Smooth muscle cell of the brain vasculature (primary cell): Measurements from ENCODE around the gene BATF3.

Source experiments
- DNase-seq: peaks from one replicate; pipeline ENCODE4 v3.0.0-alpha.2; 2012; ENCODE audit warnings: low read depth, low spot score

Gene BATF3

GRCh38 chr1:212684521-212685090, 15.0 kb downstream of the BATF3 start:
- no peak for DNase-seq

GRCh38 chr1:212684076-212684475, 15.6 kb downstream of the BATF3 start:
- no peak for DNase-seq

GRCh38 chr1:212683357-212683722, 16.3 kb downstream of the BATF3 start:
- no peak for DNase-seq

- DNase-seq = no peak
Measured at GRCh38 chr1:212680680-212681389, 18.8 kb downstream of the BATF3 start.

- no peak for DNase-seq
Measured at GRCh38 chr1:212678456-212679410, 20.9 kb downstream of the BATF3 start.

- DNase-seq = no peak
Measured at GRCh38 chr1:212677573-212677972, 22.1 kb downstream of the BATF3 start.

- DNase-seq = no peak
Measured at GRCh38 chr1:212677136-212677535, 22.5 kb downstream of the BATF3 start.

- no peak for DNase-seq
Measured at GRCh38 chr1:212675675-212676074, 24.0 kb downstream of the BATF3 start.

GRCh38 chr1:212674872-212675271, 24.8 kb downstream of the BATF3 start:
- no peak for DNase-seq

- no peak for DNase-seq
Measured at GRCh38 chr1:212671342-212672031, 28.2 kb downstream of the BATF3 start.

- no peak for DNase-seq
Measured at GRCh38 chr1:212670882-212671281, 28.8 kb downstream of the BATF3 start.

GRCh38 chr1:212670301-212670700, 29.3 kb downstream of the BATF3 start:
- no peak for DNase-seq

GRCh38 chr1:212669600-212669999, 30.0 kb downstream of the BATF3 start:
- no peak for DNase-seq

- no peak for DNase-seq
Measured at GRCh38 chr1:212669102-212669501, 30.5 kb downstream of the BATF3 start.

GRCh38 chr1:212668477-212668876, 31.2 kb downstream of the BATF3 start:
- no peak for DNase-seq

GRCh38 chr1:212667223-212668139, 32.2 kb downstream of the BATF3 start:
- DNase-seq = peak; percentile 83

- DNase-seq = no peak
Measured at GRCh38 chr1:212666116-212666775, 33.4 kb downstream of the BATF3 start.

- DNase-seq = peak; percentile 57
Measured at GRCh38 chr1:212665241-212666115, 34.2 kb downstream of the BATF3 start.
